Cardiac fibroblast (primary cell): Measurements from ENCODE around the gene PRR23E.

Experiments
- DNase-seq, 2 donors: peaks; one replicate each; pipeline versions ENCODE4 v3.0.0 to v3.0.0-alpha.2; 2010; ENCODE audit warnings: low read depth in 2 of 2
- H3K4me3 ChIP-seq, 2 donors: replicated peaks in 1 of 2; 1 replicate in 1 of 2; 2 replicates in 1 of 2; pipeline ENCODE4 v1.5.1; 2011; ENCODE audit warnings: low read depth in 2 of 2, low read length in 2 of 2, mild to moderate bottlenecking in 2 of 2, moderate library complexity in 1 of 2
- TF ChIP-seq, protein P1 (sequence below): IDR thresholded peaks from one replicate; pipeline ENCODE4 v1.5.1; 2011; ENCODE audit warnings: low read depth, mild to moderate bottlenecking, low read length, inconsistent platforms

The PRR23E gene

GRCh38 chr3:127170814-127171213 is 22.1 kb upstream of the PRR23E start:
- peak; percentile 20 to 59 for DNase-seq
- TF ChIP-seq, protein P1, sequence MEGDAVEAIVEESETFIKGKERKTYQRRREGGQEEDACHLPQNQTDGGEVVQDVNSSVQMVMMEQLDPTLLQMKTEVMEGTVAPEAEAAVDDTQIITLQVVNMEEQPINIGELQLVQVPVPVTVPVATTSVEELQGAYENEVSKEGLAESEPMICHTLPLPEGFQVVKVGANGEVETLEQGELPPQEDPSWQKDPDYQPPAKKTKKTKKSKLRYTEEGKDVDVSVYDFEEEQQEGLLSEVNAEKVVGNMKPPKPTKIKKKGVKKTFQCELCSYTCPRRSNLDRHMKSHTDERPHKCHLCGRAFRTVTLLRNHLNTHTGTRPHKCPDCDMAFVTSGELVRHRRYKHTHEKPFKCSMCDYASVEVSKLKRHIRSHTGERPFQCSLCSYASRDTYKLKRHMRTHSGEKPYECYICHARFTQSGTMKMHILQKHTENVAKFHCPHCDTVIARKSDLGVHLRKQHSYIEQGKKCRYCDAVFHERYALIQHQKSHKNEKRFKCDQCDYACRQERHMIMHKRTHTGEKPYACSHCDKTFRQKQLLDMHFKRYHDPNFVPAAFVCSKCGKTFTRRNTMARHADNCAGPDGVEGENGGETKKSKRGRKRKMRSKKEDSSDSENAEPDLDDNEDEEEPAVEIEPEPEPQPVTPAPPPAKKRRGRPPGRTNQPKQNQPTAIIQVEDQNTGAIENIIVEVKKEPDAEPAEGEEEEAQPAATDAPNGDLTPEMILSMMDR: no peak
- H3K4me3 ChIP-seq: no peak overlapping the region

DNA sequence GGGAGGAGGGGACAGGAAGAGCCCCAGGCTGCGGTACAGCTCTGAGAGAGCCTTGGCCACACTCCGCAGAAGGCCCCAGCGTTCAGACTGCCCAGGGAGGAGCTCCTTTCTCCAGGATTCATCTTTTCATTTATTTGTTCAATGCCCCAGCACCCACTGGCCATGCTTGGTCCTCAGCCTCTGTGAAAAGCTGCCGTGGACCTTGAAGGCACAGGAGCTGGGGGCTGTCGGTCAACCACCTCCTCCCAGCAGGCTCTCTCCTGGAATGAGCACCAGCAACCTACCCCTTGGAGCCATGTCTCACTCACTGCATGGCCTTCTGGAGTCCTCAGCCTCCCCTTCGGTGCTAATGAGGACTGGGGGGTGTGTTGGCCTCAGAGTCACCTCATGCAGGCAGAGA is 21.6 kb upstream of the PRR23E start:
- TF ChIP-seq, protein P1: no peak
- no peak overlapping the region for H3K4me3 ChIP-seq
- no peak for DNase-seq

- H3K4me3 ChIP-seq: no peak overlapping the region
- no peak for DNase-seq
- TF ChIP-seq, protein P1: no peak
Measured at GRCh38 chr3:127171721-127172120, 21.2 kb upstream of the PRR23E start.

- H3K4me3 ChIP-seq: no peak overlapping the region
- TF ChIP-seq, protein P1: no peak
- DNase-seq: no peak
Measured at GRCh38 chr3:127172211-127172610, 20.7 kb upstream of the PRR23E start.

DNA sequence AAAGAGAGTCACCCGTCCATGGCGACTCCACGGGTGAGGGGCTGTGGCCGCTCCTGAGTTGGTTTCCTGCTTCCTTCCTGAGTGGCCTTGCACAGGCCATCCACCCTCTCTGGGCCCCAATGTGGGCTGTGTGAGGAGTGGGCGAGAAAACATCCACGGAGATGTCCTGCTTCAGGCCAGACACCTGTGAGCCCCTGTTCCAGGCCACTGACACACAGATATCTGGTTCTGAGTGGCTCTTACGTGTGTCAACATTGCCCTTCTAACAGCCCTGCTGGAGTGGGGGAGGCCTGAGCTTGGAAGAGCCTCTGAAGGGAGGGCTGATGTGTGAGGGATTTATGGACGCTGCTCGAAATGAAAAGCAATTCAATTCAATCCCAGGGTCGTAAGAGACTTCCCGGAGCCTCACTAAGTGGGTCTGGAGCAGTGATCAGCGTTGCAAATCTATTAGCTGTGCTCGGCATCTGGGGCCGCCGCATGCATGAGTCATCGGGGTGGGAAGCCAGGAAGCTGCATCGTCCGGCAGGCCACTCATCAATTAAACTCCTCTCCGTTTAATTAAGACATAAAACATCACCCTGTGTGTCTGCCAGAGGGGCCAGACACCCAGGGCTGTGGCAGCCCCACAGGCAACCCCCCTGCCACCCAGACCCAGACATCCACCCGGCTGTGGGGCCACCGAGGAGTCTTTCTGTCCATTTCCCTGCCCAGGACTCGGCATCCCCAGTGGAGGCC is 20.0 kb upstream of the PRR23E start:
- H3K4me3 ChIP-seq: no peak overlapping the region
- peak; percentile 38 to 55 for DNase-seq
- TF ChIP-seq, protein P1: no peak

DNA sequence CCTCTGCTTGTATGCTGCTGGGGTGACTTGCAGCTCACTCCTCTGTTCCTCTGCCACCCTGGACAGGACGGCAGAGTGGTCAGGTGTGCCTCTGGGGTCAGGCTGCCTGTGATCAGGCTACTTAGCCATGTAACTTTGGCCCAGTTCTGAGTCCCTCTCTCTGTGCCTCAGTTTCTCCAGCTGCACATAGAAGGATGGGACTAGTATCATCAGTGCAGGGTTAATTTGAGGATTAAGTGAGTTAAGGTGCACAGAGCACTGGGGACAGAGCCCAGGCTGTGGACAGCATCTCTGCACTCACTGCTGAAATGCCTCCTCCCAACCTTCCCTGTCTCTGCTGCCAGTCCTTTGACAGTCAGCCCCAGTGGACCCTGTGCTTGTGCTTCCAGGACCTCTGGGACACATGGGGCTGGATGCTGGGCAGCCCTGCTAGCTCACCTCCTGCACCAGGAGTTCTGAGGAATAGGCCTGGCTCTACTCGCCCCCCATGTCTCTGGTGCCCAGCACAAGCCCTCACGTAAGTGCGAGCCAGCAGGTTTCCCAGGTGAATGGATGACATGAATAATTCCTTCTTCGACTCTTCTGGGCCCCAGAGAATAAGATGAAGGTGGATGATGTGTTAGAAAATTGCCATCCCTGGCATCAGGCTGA is 19.3 kb upstream of the PRR23E start:
- H3K4me3 ChIP-seq: no peak overlapping the region
- DNase-seq: no peak
- TF ChIP-seq, protein P1: no peak
